Skeletal muscle tissue (tissue), 4 donors: ENCODE measurements around the gene ST6GALNAC3. TPM values are rescaled to one million over a fixed set of nuclear protein-coding genes. Genes with fewer than 3 reads are reported as not detected.

Source experiments
- H3K27ac ChIP-seq: one replicate; pipeline ENCODE4 v1.7.0; 2013; ENCODE audit warnings: mild to moderate bottlenecking, low read depth, low read length, inconsistent platforms
- H3K27me3 ChIP-seq, 3 donors: one replicate each; pipeline ENCODE4 v1.7.0; 2013; ENCODE audit warnings: low read length in 3 of 3; ENCODE audit not compliant: control insufficient read depth in 3 of 3, insufficient read depth in 3 of 3
- H3K36me3 ChIP-seq, 3 donors: one replicate each; pipeline ENCODE4 v1.7.0; 2013; ENCODE audit warnings: low read length in 3 of 3; ENCODE audit not compliant: control insufficient read depth in 3 of 3, insufficient read depth in 3 of 3
- H3K4me1 ChIP-seq, 3 donors: one replicate each; pipeline ENCODE4 v1.7.0; 2013; ENCODE audit warnings: low read length in 3 of 3, mild to moderate bottlenecking in 3 of 3; ENCODE audit not compliant: control insufficient read depth in 3 of 3, insufficient read depth in 3 of 3
- H3K4me3 ChIP-seq, 3 donors: one replicate each; pipeline ENCODE4 v1.7.0; 2013; ENCODE audit warnings: low read length in 3 of 3
- H3K9ac ChIP-seq, 3 donors: one replicate each; pipeline ENCODE4 v1.7.0; 2013; ENCODE audit warnings: low read length in 3 of 3, mild to moderate bottlenecking in 3 of 3, moderate library complexity in 2 of 3, low read depth in 1 of 3
- H3K9me3 ChIP-seq, 3 donors: one replicate each; pipeline ENCODE4 v1.7.0; 2013; ENCODE audit warnings: low read length in 3 of 3; ENCODE audit not compliant: control insufficient read depth in 3 of 3
- total RNA-seq: library from RNA; depleted of rRNA; stranded (reverse); fragments of >200 nt; gene quantifications from one replicate; pipeline ENCODE4 v1.2.3, GENCODE V29; 2014
- donor health status: Osteomylitis.

ST6GALNAC3 gene
- total RNA-seq, 1 donor from 2014 or later: 3.7 TPM

DNA sequence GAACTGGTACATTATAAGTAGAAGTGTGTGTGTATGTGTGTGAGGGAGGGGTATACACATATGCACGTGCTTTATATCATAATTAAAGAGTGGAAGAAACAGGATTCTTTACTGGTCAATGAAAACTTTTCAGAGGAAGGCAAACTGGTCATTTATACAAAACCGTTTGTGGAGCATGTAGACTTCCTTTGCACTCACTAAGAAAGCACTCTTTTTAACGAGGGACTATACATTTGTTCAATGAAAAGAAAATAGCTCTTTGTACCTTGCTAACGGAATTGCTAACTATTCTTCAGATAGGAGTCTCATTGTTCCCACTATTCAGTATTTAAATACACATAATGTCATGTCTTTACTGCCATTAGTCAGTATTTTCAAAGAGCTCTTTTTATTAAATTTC lies 219.3 kb downstream of the ST6GALNAC3 start:
- Histone ChIP-seq H3K4me3 (no peak overlapping the region), H3K27me3 (no peaks in the 10 kb centered on the region), H3K9ac (no peak overlapping the region), H3K4me1 (no peaks in the 10 kb centered on the region), H3K27ac (no peak overlapping the region), H3K36me3 (no peaks in the 10 kb centered on the region), H3K9me3 (no peaks in the 10 kb centered on the region)

DNA sequence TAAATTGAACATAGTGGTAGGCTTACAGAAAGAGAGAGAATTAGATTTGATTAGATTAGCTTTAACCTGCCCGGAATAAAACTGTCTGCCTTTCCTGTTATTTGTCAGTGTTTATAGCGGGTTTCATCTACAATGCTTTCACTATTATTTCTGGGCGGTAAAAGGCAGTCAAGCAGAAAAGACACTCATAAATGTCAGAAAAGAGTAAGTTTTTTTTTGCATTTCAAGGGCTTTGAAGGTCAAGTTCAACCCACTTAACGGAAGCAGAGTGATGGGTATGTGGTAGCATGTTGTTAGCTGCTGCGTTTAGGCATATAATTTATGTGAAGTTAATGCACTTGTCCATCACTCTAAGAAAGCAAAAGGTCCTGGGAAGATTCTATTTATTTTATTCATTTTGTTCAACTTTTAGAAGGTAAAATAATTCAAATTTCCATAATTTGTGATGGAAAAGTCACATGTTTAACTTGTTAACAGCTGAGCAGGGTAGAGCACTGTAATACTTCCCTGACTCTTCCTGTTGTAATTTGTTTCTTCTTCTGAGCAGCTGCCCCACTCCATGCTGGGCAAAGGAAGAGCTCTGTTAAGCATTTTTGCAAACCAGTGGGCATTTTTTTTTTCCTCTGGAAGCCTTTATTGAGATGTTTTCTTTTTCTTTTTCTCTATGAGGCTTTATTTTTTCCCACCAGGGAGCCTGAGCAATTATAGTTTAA lies 220.1 kb downstream of the ST6GALNAC3 start:
- Histone ChIP-seq H3K27ac (no peak overlapping the region), H3K27me3 (no peaks in the 10 kb centered on the region), H3K4me1 (no peaks in the 10 kb centered on the region), H3K4me3 (no peak overlapping the region), H3K9me3 (no peaks in the 10 kb centered on the region), H3K36me3 (no peaks in the 10 kb centered on the region), H3K9ac (no peak overlapping the region)

DNA sequence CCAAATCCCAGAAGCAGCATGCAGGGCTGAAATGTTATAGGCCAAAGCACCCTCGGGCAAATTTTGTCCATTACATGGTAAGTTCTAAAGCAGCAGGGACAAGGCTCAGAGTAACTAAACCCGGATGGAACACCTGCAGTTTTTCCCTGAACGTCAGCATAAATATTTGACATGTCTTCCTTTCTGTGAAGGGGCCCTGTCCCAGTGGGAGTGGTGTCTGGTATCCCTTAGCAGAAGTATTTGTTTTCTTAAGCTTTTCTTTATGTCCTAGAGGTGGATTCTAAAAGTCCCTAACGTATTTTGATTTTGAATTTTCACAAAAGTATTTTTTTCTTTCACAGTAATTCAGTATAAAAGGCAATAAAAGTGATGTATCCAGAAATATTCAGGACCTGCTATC lies 223.9 kb downstream of the ST6GALNAC3 start:
- Histone ChIP-seq H3K4me3 (no peak overlapping the region), H3K27ac (no peak overlapping the region), H3K36me3 (no peaks in the 10 kb centered on the region), H3K27me3 (no peaks in the 10 kb centered on the region), H3K9ac (no peak overlapping the region), H3K4me1 (no peaks in the 10 kb centered on the region), H3K9me3 (no peaks in the 10 kb centered on the region)

DNA sequence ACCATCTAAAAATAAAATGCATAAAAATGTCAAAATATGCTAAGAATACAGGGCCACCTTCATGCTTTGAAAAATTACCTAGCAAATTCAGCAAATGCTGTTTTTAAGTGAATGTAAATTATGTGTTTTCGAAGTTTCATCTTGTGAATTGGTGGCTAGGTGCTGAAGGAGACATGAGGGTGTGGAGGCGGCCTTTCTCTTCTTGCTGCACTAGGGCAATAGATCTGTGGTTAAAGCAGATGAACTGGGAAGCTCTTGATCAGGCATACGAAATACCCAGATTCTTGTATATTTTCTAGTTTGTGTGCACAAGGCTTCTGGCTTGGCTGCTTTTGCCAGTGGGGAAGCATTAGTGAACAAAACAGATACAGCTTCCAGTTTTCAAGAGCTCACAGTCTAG lies 224.5 kb downstream of the ST6GALNAC3 start:
- Histone ChIP-seq H3K27ac (no peak overlapping the region), H3K9me3 (no peaks in the 10 kb centered on the region), H3K9ac (no peak overlapping the region), H3K36me3 (no peaks in the 10 kb centered on the region), H3K4me3 (no peak overlapping the region), H3K4me1 (no peaks in the 10 kb centered on the region), H3K27me3 (no peaks in the 10 kb centered on the region)

- H3K27ac ChIP-seq: no peak overlapping the region
- H3K9me3 ChIP-seq: no peaks in the 10 kb centered on the region
- no peaks in the 10 kb centered on the region for H3K27me3 ChIP-seq
- H3K9ac ChIP-seq: no peak overlapping the region
- H3K4me3 ChIP-seq: no peak overlapping the region
- H3K4me1 ChIP-seq: no peaks in the 10 kb centered on the region
- H3K36me3 ChIP-seq: no peaks in the 10 kb centered on the region
Observed at GRCh38 chr1:76300556-76300955, 226.0 kb downstream of the ST6GALNAC3 start.

DNA sequence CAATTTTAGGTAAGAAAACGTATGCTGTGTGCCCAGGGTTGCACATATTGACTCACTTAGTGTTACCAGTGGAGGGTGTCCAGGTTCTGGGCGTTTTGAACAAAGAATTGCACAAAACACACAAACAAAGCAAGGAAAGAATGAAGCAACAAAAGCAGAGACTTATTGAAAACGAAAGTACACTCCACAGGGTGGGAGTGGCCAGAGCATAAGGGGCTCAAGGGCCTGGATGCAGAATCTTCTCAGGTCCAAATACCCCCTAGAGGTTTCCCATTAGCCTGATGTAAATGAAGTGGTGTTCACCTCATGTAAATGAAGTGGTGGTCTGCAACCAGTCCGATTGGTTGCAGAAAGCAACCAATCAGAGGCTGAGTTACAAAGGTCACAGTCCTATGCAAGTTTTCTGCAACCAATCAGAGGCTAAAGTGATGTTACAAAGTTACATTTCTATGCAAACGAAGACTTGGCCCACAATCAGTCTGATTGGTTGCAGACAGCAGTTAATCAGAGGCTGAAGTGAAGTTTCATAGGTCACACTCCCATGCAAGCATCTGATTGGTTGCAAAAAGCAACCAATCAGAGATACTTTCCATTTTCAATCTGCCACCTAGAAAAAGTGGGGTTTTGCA lies 228.3 kb downstream of the ST6GALNAC3 start:
- H3K27ac ChIP-seq: no peak overlapping the region
- H3K9me3 ChIP-seq: no peaks in the 10 kb centered on the region
- H3K4me1 ChIP-seq: no peaks in the 10 kb centered on the region

GRCh38 chr1:76303340-76303717 lies 228.8 kb downstream of the ST6GALNAC3 start:
- H3K9me3 ChIP-seq: no peaks in the 10 kb centered on the region
- no peak overlapping the region for H3K9ac ChIP-seq
- no peak overlapping the region for H3K27ac ChIP-seq
- no peaks in the 10 kb centered on the region for H3K4me1 ChIP-seq
- H3K36me3 ChIP-seq: no peaks in the 10 kb centered on the region
- no peaks in the 10 kb centered on the region for H3K27me3 ChIP-seq
- H3K4me3 ChIP-seq: no peak overlapping the region

More for the DNA sequence above, 228.3 kb downstream of the ST6GALNAC3 start:
- no peak overlapping the region for H3K4me3 ChIP-seq
- no peaks in the 10 kb centered on the region for H3K27me3 ChIP-seq
- no peaks in the 10 kb centered on the region for H3K36me3 ChIP-seq
- no peak overlapping the region for H3K9ac ChIP-seq

DNA sequence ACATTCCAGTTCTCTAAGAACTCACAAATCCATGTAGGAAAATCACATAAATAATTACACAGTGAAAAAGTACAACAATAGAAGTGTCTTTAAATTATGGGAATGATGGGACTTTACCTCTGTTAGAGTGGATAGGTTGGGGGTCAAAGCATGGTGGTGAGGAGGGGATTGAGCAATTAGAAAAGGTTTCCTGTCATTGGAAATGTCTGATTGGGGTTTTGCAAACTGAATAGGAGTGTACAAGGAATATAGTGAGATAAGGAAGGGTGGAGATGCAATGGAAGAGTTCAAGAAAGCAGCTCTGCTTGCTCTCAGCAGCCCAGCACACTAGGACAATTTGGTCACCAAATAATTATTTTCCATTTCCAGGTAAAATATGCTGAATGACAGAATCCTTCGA lies 238.8 kb downstream of the ST6GALNAC3 start:
- H3K9me3 ChIP-seq: no peaks in the 10 kb centered on the region

GRCh38 chr1:76314730-76315129 lies 240.2 kb downstream of the ST6GALNAC3 start:
- Histone ChIP-seq H3K4me1 (no peaks in the 10 kb centered on the region), H3K27me3 (no peaks in the 10 kb centered on the region), H3K9ac (no peak overlapping the region)

More for the DNA sequence above, 238.8 kb downstream of the ST6GALNAC3 start:
- no peaks in the 10 kb centered on the region for H3K27me3 ChIP-seq
- H3K4me3 ChIP-seq: no peak overlapping the region
- H3K4me1 ChIP-seq: no peaks in the 10 kb centered on the region
- no peaks in the 10 kb centered on the region for H3K36me3 ChIP-seq
- no peak overlapping the region for H3K27ac ChIP-seq
- H3K9ac ChIP-seq: no peak overlapping the region

DNA sequence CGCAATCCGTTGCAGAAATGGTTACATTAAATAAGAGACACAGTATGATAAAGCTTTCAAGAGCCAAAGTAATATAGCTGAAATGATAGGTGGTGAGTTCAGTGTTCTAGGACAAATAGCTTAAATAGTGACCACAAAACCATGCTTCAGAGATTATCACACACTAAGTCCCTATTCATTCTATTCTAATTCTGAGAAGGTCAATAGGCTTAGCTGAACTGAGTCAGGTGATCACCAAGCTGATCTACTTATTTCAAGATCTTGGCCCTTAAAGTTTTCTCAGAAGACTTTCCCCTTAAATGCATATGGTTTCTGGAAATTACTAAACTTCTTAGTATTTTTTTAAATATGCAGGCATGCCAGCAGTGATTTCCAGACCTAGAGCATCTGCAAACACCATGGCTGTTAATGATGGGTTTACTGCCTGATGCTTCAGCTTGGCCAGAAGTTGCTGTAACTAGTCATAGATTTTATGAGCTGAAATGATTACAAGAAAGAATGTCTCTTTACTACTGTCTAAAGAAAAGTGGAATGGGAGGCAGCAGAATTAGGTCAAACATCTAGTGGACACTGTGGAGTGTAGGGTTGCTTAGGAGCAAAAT lies 242.9 kb downstream of the ST6GALNAC3 start:
- Histone ChIP-seq H3K36me3 (no peaks in the 10 kb centered on the region), H3K4me1 (no peaks in the 10 kb centered on the region), H3K27ac (no peak overlapping the region), H3K9me3 (no peaks in the 10 kb centered on the region), H3K4me3 (no peak overlapping the region), H3K9ac (no peak overlapping the region), H3K27me3 (no peaks in the 10 kb centered on the region)

More at GRCh38 chr1:76314730-76315129, 240.2 kb downstream of the ST6GALNAC3 start:
- H3K27ac ChIP-seq: no peak overlapping the region
- no peaks in the 10 kb centered on the region for H3K9me3 ChIP-seq
- no peak overlapping the region for H3K4me3 ChIP-seq
- H3K36me3 ChIP-seq: no peaks in the 10 kb centered on the region
